Measurements from ENCODE around the gene RAB39A. TPM values are rescaled to one million over a fixed set of nuclear protein-coding genes. Genes with fewer than 3 reads are reported as not detected.

RAB39A gene
- total and polyA plus RNA-seq, 4 donors, result 0.14 to 3.5 (median 0.92) TPM

- Histone ChIP-seq H3K36me3 (ENCODE audit: control insufficient read depth in 4 of 4, insufficient read depth in 3 of 4, low read depth in 1 of 4, low read length in 3 of 4) (no peaks in the 10 kb centered on the region), H3K27ac (ENCODE audit: low read depth in 1 of 2, low read length in 2 of 2) (no peak overlapping the region), H3K4me3 (ENCODE audit: low read depth in 1 of 3, low read length in 3 of 3) (no peak overlapping the region), H3K9me3 (ENCODE audit: control insufficient read depth in 4 of 4, low read length in 3 of 4) (peaks cover 0 to 3% (median 0%) of the 10 kb centered on the region in 4 donors), H3K9ac (ENCODE audit: low read depth in 1 of 2, low read length in 2 of 2) (no peak overlapping the region), H3K27me3 (ENCODE audit: control insufficient read depth in 4 of 4, insufficient read depth in 4 of 4, low read length in 3 of 4) (peaks cover 0 to 5% (median 1%) of the 10 kb centered on the region in 4 donors), H3K4me1 (ENCODE audit: control insufficient read depth in 4 of 4, insufficient read depth in 4 of 4, low read length in 3 of 4) (peaks cover 0 to 8% (median 4%) of the 10 kb centered on the region in 4 donors)
- WGBS, result 83% methylated on average over 2 of the region's 2 CpGs
- TF ChIP-seq, protein P1, sequence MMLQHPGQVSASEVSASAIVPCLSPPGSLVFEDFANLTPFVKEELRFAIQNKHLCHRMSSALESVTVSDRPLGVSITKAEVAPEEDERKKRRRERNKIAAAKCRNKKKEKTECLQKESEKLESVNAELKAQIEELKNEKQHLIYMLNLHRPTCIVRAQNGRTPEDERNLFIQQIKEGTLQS (IDR thresholded peaks at IDR 0.05), result no peak
- TF ChIP-seq, protein P2, sequence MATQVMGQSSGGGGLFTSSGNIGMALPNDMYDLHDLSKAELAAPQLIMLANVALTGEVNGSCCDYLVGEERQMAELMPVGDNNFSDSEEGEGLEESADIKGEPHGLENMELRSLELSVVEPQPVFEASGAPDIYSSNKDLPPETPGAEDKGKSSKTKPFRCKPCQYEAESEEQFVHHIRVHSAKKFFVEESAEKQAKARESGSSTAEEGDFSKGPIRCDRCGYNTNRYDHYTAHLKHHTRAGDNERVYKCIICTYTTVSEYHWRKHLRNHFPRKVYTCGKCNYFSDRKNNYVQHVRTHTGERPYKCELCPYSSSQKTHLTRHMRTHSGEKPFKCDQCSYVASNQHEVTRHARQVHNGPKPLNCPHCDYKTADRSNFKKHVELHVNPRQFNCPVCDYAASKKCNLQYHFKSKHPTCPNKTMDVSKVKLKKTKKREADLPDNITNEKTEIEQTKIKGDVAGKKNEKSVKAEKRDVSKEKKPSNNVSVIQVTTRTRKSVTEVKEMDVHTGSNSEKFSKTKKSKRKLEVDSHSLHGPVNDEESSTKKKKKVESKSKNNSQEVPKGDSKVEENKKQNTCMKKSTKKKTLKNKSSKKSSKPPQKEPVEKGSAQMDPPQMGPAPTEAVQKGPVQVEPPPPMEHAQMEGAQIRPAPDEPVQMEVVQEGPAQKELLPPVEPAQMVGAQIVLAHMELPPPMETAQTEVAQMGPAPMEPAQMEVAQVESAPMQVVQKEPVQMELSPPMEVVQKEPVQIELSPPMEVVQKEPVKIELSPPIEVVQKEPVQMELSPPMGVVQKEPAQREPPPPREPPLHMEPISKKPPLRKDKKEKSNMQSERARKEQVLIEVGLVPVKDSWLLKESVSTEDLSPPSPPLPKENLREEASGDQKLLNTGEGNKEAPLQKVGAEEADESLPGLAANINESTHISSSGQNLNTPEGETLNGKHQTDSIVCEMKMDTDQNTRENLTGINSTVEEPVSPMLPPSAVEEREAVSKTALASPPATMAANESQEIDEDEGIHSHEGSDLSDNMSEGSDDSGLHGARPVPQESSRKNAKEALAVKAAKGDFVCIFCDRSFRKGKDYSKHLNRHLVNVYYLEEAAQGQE (IDR thresholded peaks at IDR 0.05), result no peak
- no peak for TF ChIP-seq HNF4G (IDR thresholded peaks at IDR 0.05)
- TF ChIP-seq HNF4A (conservative IDR thresholded peaks at IDR 0.05), result no peak
- no peak for TF ChIP-seq TAF1 (conservative IDR thresholded peaks at IDR 0.05)
- TF ChIP-seq SP1 (IDR thresholded peaks at IDR 0.05), result no peak
- TF ChIP-seq MAX (IDR thresholded peaks at IDR 0.05), result no peak
- no peak for TF ChIP-seq RAD21 (IDR thresholded peaks at IDR 0.05)
- TF ChIP-seq YY1 (IDR thresholded peaks at IDR 0.05), result no peak
- TF ChIP-seq EGR1 (IDR thresholded peaks at IDR 0.05; ENCODE audit: low read depth in 2 of 2), result no peak
- TF ChIP-seq FOXA2 (IDR thresholded peaks at IDR 0.05), result no peak
- no peak for TF ChIP-seq RXRA (IDR thresholded peaks at IDR 0.05)
- TF ChIP-seq JUND (IDR thresholded peaks at IDR 0.05), result no peak
- TF ChIP-seq GABPA (IDR thresholded peaks at IDR 0.05 in 1 of 2, conservative IDR thresholded peaks at IDR 0.05 in 1 of 2), result no peak
- TF ChIP-seq, protein P3, sequence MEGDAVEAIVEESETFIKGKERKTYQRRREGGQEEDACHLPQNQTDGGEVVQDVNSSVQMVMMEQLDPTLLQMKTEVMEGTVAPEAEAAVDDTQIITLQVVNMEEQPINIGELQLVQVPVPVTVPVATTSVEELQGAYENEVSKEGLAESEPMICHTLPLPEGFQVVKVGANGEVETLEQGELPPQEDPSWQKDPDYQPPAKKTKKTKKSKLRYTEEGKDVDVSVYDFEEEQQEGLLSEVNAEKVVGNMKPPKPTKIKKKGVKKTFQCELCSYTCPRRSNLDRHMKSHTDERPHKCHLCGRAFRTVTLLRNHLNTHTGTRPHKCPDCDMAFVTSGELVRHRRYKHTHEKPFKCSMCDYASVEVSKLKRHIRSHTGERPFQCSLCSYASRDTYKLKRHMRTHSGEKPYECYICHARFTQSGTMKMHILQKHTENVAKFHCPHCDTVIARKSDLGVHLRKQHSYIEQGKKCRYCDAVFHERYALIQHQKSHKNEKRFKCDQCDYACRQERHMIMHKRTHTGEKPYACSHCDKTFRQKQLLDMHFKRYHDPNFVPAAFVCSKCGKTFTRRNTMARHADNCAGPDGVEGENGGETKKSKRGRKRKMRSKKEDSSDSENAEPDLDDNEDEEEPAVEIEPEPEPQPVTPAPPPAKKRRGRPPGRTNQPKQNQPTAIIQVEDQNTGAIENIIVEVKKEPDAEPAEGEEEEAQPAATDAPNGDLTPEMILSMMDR (IDR thresholded peaks at IDR 0.05; ENCODE audit: low read depth, low read length, missing input control), result no peak
- TF ChIP-seq ZBTB33 (IDR thresholded peaks at IDR 0.05), result no peak
- TF ChIP-seq NR2F2 (IDR thresholded peaks at IDR 0.05), result no peak
- TF ChIP-seq FOXA1 (IDR thresholded peaks at IDR 0.05), result no peak
- DNase-seq (ENCODE audit: low spot score), result no peak
These were observed 3.9 kb upstream of the RAB39A start for GRCh38 chr11:107924306-107924705.
